ENCODE measurements around the gene ARHGAP10.
"Not testable (repeated sequence)": the region's sequence is repeated elsewhere in the genome, so short reads cannot be mapped to it uniquely, and the experiment has no call there.

Gene ARHGAP10

GRCh38 chr4:148067301-148067916 is 335.5 kb downstream of the ARHGAP10 start:
- no peak for DNase-seq (ENCODE audit: low read depth, low spot score)

GRCh38 chr4:148068065-148068911 is 336.4 kb downstream of the ARHGAP10 start:
- no peak for DNase-seq (ENCODE audit: low read depth, low spot score)

- DNase-seq (ENCODE audit: low read depth, low spot score) = no peak
Observed at GRCh38 chr4:148069086-148069894, 337.4 kb downstream of the ARHGAP10 start.

GRCh38 chr4:148069895-148070178 is 337.9 kb downstream of the ARHGAP10 start:
- no peak for DNase-seq (ENCODE audit: low read depth, low spot score)

- DNase-seq (ENCODE audit: low read depth, low spot score) = no peak
Observed at GRCh38 chr4:148071009-148071408, 339.1 kb downstream of the ARHGAP10 start.

- DNase-seq (ENCODE audit: low read depth, low spot score) = no peak
Observed at GRCh38 chr4:148072789-148073188, 340.9 kb downstream of the ARHGAP10 start.

- no peak for DNase-seq (ENCODE audit: low read depth, low spot score)
Observed at GRCh38 chr4:148073349-148073748, 341.5 kb downstream of the ARHGAP10 start.

GRCh38 chr4:148074462-148074861 is 342.6 kb downstream of the ARHGAP10 start:
- DNase-seq (ENCODE audit: low read depth, low spot score) = no peak

GRCh38 chr4:148075438-148075837 is 343.6 kb downstream of the ARHGAP10 start:
- no peak for DNase-seq (ENCODE audit: low read depth, low spot score)

- DNase-seq (ENCODE audit: low read depth, low spot score) = no peak
Observed at GRCh38 chr4:148076964-148077363, 345.1 kb downstream of the ARHGAP10 start.

GRCh38 chr4:148077581-148077980 is 345.7 kb downstream of the ARHGAP10 start:
- no peak for DNase-seq (ENCODE audit: low read depth, low spot score)

- DNase-seq (ENCODE audit: low read depth, low spot score) = no peak
Observed at GRCh38 chr4:148078061-148078460, 346.2 kb downstream of the ARHGAP10 start.

- no peak for DNase-seq (ENCODE audit: low read depth, low spot score)
Observed at GRCh38 chr4:148079961-148080360, 348.1 kb downstream of the ARHGAP10 start.

- no peak for DNase-seq (ENCODE audit: low read depth, low spot score)
Observed at GRCh38 chr4:148081267-148081666, 349.4 kb downstream of the ARHGAP10 start.

GRCh38 chr4:148081745-148082144 is 349.9 kb downstream of the ARHGAP10 start:
- DNase-seq (ENCODE audit: low read depth, low spot score) = no peak

GRCh38 chr4:148083073-148083472 is 351.2 kb downstream of the ARHGAP10 start:
- not testable (repeated sequence) for DNase-seq (ENCODE audit: low read depth, low spot score)

- no peak for DNase-seq (ENCODE audit: low read depth, low spot score)
Observed at GRCh38 chr4:148089624-148090023, 357.7 kb downstream of the ARHGAP10 start.

- no peak for DNase-seq (ENCODE audit: low read depth, low spot score)
Observed at GRCh38 chr4:148090029-148090428, 358.1 kb downstream of the ARHGAP10 start.

- DNase-seq (ENCODE audit: low read depth, low spot score) = no peak
Observed at GRCh38 chr4:148090503-148091476, 358.9 kb downstream of the ARHGAP10 start.

GRCh38 chr4:148091896-148092295 is 360.0 kb downstream of the ARHGAP10 start:
- no peak for DNase-seq (ENCODE audit: low read depth, low spot score)

- DNase-seq (ENCODE audit: low read depth, low spot score) = no peak
Observed at GRCh38 chr4:148092316-148093014, 360.6 kb downstream of the ARHGAP10 start.

All from activated naive CD8-positive, alpha-beta T cell treated with anti-CD3 and anti-CD28 coated beads, Interleukin-2, amount 50 U/mL, for 16 hours (primary cell).